PFSK-1 (cell line): ENCODE data around the gene CYB561D2.

ENCODE experiments used
- FOXP2 ChIP-seq: optimal IDR thresholded peaks from 2 replicates; pipeline ENCODE3; 2011; ENCODE audit warnings: borderline replicate concordance, control low read depth, inconsistent platforms; ENCODE audit not compliant: insufficient read depth; ENCODE audit errors: extremely low read length, extremely low read depth
- POLR2AphosphoS5 ChIP-seq: IDR thresholded peaks from 2 replicates; pipeline ENCODE4 v1.6.1; 2012; ENCODE audit warnings: low read depth, mild to moderate bottlenecking, control low read depth, low read length, moderate library complexity
- SIN3A ChIP-seq: IDR thresholded peaks from 2 replicates; pipeline ENCODE4 v1.6.1; 2012; ENCODE audit warnings: mild to moderate bottlenecking, low read length, moderate library complexity, borderline replicate concordance; ENCODE audit not compliant: insufficient read depth
- TAF1 ChIP-seq: IDR thresholded peaks from 2 replicates; pipeline ENCODE4 v1.6.1; 2012; ENCODE audit warnings: low read length, control low read depth, borderline replicate concordance; ENCODE audit not compliant: insufficient read depth
- TF ChIP-seq, protein P1 (sequence below), 2 experiments: IDR thresholded peaks; 2 replicates each; pipeline versions ENCODE4 v1.6.1 to v1.8.0; 2011 to 2012; ENCODE audit warnings: low read depth in 2 of 2, low read length in 2 of 2, control low read depth in 1 of 2, inconsistent platforms in 1 of 2, mild to moderate bottlenecking in 1 of 2, moderate library complexity in 1 of 2; ENCODE audit not compliant: insufficient read depth in 1 of 2

Gene CYB561D2

DNA sequence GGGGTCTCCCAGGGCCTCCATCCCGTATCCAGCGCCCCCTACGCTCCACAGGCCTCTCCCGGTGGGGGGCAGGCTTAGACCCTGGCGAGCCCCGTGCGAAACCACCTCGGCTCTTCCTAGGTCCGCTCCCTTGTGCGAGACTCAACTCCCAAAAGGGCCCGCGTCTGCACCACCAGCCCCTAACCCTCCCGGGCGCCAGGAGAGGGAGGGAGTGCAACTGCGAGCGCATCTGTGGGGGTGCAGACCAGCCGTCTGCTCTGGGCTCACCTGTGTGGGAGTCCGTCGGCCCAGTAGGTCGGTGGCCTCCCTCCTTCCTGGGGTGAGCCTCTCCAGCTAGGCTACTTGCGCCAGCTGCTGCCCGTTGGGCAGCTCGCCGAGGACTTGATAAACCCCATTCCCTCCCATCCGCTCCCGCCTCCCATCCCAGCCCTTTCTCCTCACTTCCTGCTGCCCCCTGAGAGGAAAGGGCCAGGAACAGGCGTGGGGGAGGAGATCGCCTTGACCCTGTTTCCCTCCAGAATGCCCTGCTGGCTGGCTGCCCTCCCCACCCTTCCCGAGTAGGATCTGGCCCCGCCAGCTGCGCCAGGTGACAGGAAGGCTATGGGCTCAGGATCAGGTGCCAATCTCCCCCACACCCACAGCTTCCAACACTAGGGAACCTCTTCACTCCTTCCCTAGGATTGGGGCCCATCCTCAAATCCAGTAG, 28.1 kb upstream of the CYB561D2 start, which contains the start of gene HYAL2:
Gene HYAL2 (minus strand): TSS at position 360 of the 706 bp plus-strand sequence. CDS start 2,256 bp downstream, outside the sequence.
- TF ChIP-seq, protein P1, sequence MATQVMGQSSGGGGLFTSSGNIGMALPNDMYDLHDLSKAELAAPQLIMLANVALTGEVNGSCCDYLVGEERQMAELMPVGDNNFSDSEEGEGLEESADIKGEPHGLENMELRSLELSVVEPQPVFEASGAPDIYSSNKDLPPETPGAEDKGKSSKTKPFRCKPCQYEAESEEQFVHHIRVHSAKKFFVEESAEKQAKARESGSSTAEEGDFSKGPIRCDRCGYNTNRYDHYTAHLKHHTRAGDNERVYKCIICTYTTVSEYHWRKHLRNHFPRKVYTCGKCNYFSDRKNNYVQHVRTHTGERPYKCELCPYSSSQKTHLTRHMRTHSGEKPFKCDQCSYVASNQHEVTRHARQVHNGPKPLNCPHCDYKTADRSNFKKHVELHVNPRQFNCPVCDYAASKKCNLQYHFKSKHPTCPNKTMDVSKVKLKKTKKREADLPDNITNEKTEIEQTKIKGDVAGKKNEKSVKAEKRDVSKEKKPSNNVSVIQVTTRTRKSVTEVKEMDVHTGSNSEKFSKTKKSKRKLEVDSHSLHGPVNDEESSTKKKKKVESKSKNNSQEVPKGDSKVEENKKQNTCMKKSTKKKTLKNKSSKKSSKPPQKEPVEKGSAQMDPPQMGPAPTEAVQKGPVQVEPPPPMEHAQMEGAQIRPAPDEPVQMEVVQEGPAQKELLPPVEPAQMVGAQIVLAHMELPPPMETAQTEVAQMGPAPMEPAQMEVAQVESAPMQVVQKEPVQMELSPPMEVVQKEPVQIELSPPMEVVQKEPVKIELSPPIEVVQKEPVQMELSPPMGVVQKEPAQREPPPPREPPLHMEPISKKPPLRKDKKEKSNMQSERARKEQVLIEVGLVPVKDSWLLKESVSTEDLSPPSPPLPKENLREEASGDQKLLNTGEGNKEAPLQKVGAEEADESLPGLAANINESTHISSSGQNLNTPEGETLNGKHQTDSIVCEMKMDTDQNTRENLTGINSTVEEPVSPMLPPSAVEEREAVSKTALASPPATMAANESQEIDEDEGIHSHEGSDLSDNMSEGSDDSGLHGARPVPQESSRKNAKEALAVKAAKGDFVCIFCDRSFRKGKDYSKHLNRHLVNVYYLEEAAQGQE (IDR thresholded peaks at IDR 0.05; ENCODE audit: insufficient read depth in 1 of 2, low read depth in 2 of 2, low read length in 2 of 2): no peak
- TF ChIP-seq FOXP2 (no peak), SIN3A (no peak), TAF1 (0 out of 2 replicates have a peak, but pooled peaks have one; percentile 32), POLR2AphosphoS5 (no peak; the same call in 1 of the 2 replicates)

- TF ChIP-seq, protein P1 (IDR thresholded peaks at IDR 0.05; ENCODE audit: insufficient read depth in 1 of 2, low read depth in 2 of 2, low read length in 2 of 2): no peak
- no peak for TF ChIP-seq FOXP2
- no peak for TF ChIP-seq POLR2AphosphoS5
- TF ChIP-seq TAF1: no peak
- TF ChIP-seq SIN3A: no peak
Observed at GRCh38 chr3:50323092-50323600, 27.5 kb upstream of the CYB561D2 start.

DNA sequence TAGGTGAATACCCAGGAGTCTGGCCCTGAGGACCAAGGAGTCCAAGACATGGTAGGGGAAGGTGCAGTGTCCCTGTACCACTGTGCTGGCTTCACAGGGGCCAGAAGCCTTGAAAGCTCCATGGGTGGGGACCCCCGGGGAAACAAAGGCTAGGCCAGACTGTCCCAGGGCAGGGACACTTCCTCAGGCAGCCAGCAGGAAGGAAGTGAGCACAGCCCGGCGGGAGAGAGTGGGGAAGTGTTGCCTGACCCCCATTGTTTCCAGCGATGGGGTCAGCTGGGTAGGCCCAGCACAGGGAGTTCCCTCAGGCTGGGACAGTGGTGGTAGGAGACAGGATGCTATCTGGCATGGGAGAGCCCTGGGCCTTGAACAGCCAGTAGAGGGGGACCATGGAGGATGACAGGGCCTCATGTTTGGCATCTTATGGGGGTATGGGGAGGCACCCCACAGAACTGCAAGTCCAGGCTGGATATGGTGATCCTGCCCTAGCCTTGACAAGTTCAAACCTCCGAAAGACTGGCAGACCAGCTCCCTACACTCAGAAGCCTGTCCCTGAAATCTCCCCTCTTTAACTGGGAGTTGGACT, 27.0 kb upstream of the CYB561D2 start:
- TF ChIP-seq, protein P1 (IDR thresholded peaks at IDR 0.05; ENCODE audit: insufficient read depth in 1 of 2, low read depth in 2 of 2, low read length in 2 of 2): no peak
- no peak for TF ChIP-seq FOXP2
- TF ChIP-seq TAF1: no peak

DNA sequence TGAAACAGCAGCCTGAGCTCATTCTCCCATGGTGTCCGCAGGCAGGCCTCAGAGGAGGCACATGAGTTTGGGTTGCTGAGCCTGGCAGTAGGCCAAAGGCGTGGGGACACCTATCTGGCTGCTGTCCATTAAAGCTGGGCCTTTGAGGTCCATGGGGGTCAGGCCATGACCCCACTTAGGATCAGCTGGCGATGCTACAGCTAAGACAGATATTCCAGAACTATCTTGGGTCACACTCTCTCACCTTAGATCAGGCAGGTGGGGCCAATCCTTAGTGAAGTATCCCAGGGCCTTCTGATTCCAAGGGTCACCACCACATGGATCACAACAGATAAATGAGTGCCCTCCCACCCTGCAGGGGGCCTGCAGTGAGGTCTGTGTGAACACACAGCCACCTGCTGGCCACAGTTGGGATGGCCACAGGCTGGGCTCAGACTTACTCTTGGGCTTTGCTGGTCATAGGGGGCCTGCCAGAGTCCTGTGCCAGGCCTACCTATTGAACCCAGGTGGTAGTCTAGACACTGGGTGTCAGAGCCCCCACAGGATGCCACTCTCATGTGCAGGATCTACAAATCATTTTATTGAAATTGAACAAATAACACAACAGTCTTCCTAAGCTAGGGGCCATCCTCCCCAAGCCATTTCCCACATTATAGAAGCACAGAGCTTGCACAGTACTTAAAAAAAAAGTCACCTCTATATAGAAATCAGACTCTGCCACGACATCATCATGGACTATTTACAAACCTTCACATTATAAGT, 26.1 kb upstream of the CYB561D2 start:
- no peak for TF ChIP-seq SIN3A
- TF ChIP-seq TAF1: no peak
- TF ChIP-seq POLR2AphosphoS5: no peak
- TF ChIP-seq, protein P1 (IDR thresholded peaks at IDR 0.05; ENCODE audit: insufficient read depth in 1 of 2, low read depth in 2 of 2, low read length in 2 of 2): no peak
- no peak for TF ChIP-seq FOXP2
